Trophoblast cell (in vitro differentiated cells and primary cell): ENCODE measurements around the gene HIPK2.

Source experiments
- DNase-seq, 2 donors: peaks; one replicate each; pipeline ENCODE4 v3.0.0-alpha.2; 2016
- H2AFZ ChIP-seq: 2 replicates; pipeline ENCODE4 v1.6.1; 2013; ENCODE audit warnings: low read length, moderate library complexity, mild to moderate bottlenecking; ENCODE audit not compliant: insufficient read depth, poor library complexity
- H2AK5ac ChIP-seq: 2 replicates; pipeline ENCODE4 v1.6.1; 2013; ENCODE audit warnings: mild to moderate bottlenecking, low read length
- H2BK120ac ChIP-seq: 2 replicates; pipeline ENCODE4 v1.6.1; 2013; ENCODE audit warnings: low read length, mild to moderate bottlenecking, moderate library complexity; ENCODE audit not compliant: insufficient read depth, poor library complexity
- H2BK12ac ChIP-seq: 2 replicates; pipeline ENCODE4 v1.6.1; 2013; ENCODE audit warnings: mild to moderate bottlenecking, low read length, moderate library complexity
- H2BK5ac ChIP-seq: 2 replicates; pipeline ENCODE4 v1.6.1; 2013; ENCODE audit warnings: low read length, low read depth, moderate library complexity, mild to moderate bottlenecking; ENCODE audit not compliant: poor library complexity
- H3K14ac ChIP-seq: 2 replicates; pipeline ENCODE4 v1.6.1; 2013; ENCODE audit warnings: mild to moderate bottlenecking, low read length
- H3K18ac ChIP-seq: 2 replicates; pipeline ENCODE4 v1.6.1; 2013; ENCODE audit warnings: mild to moderate bottlenecking, low read length
- H3K23ac ChIP-seq: 2 replicates; pipeline ENCODE4 v1.6.1; 2013; ENCODE audit warnings: low read length
- H3K27ac ChIP-seq: 2 replicates; pipeline ENCODE4 v1.5.1; 2013; ENCODE audit warnings: low read depth, mild to moderate bottlenecking, inconsistent platforms, low read length, moderate library complexity
- H3K27me3 ChIP-seq: 2 replicates; pipeline ENCODE4 v1.6.1; 2013; ENCODE audit warnings: inconsistent platforms, mild to moderate bottlenecking, low read length, moderate library complexity; ENCODE audit not compliant: insufficient read depth
- H3K36me3 ChIP-seq, 2 experiments: 1 replicate in 1 of 2; 2 replicates in 1 of 2; pipeline ENCODE4 v1.6.1; 2013; ENCODE audit warnings: low read length in 2 of 2, mild to moderate bottlenecking in 2 of 2, moderate library complexity in 1 of 2; ENCODE audit not compliant: insufficient read depth in 2 of 2, control insufficient read depth in 1 of 2
- H3K4ac ChIP-seq: 2 replicates; pipeline ENCODE4 v1.6.1; 2013; ENCODE audit warnings: low read depth, mild to moderate bottlenecking, low read length, moderate library complexity
- H3K4me1 ChIP-seq, 2 experiments: 1 replicate in 1 of 2; 2 replicates in 1 of 2; pipeline ENCODE4 v1.6.1; 2013; ENCODE audit warnings: low read length in 2 of 2, mild to moderate bottlenecking in 2 of 2, moderate library complexity in 1 of 2; ENCODE audit not compliant: insufficient read depth in 2 of 2, control insufficient read depth in 1 of 2
- H3K4me2 ChIP-seq: 2 replicates; pipeline ENCODE4 v1.6.1; 2013; ENCODE audit warnings: inconsistent platforms, mild to moderate bottlenecking, low read length, moderate library complexity
- H3K4me3 ChIP-seq: 2 replicates; pipeline ENCODE4 v1.5.1; 2013; ENCODE audit warnings: mild to moderate bottlenecking, low read depth, low read length, inconsistent platforms
- H3K79me1 ChIP-seq: one replicate; pipeline ENCODE4 v1.6.1; 2013; ENCODE audit warnings: low read length
- H3K79me2 ChIP-seq: 2 replicates; pipeline ENCODE4 v1.6.1; 2013; ENCODE audit warnings: low read length, mild to moderate bottlenecking; ENCODE audit not compliant: control insufficient read depth, insufficient read depth, poor library complexity
- H3K9ac ChIP-seq: 2 replicates; pipeline ENCODE4 v1.6.1; 2013; ENCODE audit warnings: mild to moderate bottlenecking, low read length
- H3K9me3 ChIP-seq: 2 replicates; pipeline ENCODE4 v1.6.1; 2013; ENCODE audit warnings: low read depth, mild to moderate bottlenecking, control low read depth, inconsistent platforms, low read length; ENCODE audit not compliant: insufficient read depth
- H4K12ac ChIP-seq: 2 replicates; pipeline ENCODE4 v1.6.1; 2013; ENCODE audit warnings: low read depth, mild to moderate bottlenecking, low read length, moderate library complexity
- H4K8ac ChIP-seq: 2 replicates; pipeline ENCODE4 v1.6.1; 2013; ENCODE audit warnings: low read depth, mild to moderate bottlenecking, low read length, moderate library complexity
- H4K91ac ChIP-seq: one replicate; pipeline ENCODE4 v1.6.1; 2013; ENCODE audit warnings: low read depth, mild to moderate bottlenecking, low read length, moderate library complexity
- WGBS: extraction: QIAGEN DNeasy Blood & Tissue Kit; methylation state at CpG from one replicate; pipeline ENCODE4 v1.1.7; 2013; ENCODE audit warnings: missing lambda C conversion rate; ENCODE audit not compliant: insufficient read length, insufficient coverage; ENCODE audit errors: extremely low coverage; 5-methylcytosine and 5-hydroxymethylcytosine counted together

Gene HIPK2

DNA sequence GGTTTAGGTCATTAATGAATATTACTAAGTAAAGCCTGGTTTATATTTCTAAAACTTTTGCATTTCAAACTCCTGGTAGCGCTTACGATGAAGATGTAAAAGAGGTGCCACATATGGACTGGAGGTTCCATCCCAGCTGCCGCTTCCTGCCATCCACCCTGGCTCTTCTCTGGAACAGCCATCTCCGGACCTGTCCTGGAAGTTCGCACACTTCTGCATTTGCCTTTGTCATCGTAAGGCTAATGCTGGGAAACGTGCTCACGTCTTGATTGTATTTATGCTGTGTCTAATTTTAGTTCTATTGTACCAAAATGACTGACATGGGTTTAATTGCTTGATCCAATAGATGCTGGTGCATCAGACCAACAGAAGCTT is 103.1 kb downstream of the HIPK2 start:
- no peak overlapping the region for H2BK120ac ChIP-seq
- H2AK5ac ChIP-seq: no peak overlapping the region
- H3K23ac ChIP-seq: no peak overlapping the region
- H2BK12ac ChIP-seq: no peak overlapping the region
- H3K9ac ChIP-seq: no peak overlapping the region
- H4K8ac ChIP-seq: no peak overlapping the region
- H3K14ac ChIP-seq: no peak overlapping the region
- H2AFZ ChIP-seq: no peak overlapping the region
- H3K18ac ChIP-seq: no peak overlapping the region
- H3K79me2 ChIP-seq: no peaks in the 10 kb centered on the region
- H3K4me2 ChIP-seq: no peak overlapping the region
- H3K4me3 ChIP-seq: no peak overlapping the region
- H4K12ac ChIP-seq: no peak overlapping the region
- no peaks in the 10 kb centered on the region for H3K79me1 ChIP-seq
- H3K27ac ChIP-seq: no peak overlapping the region
- H3K4ac ChIP-seq: no peak overlapping the region
- no peak overlapping the region for H2BK5ac ChIP-seq
- WGBS: no CpG with 5 or more reads among the region's 8 CpGs
- H3K4me1 ChIP-seq: peaks cover 0 to 2% of the 10 kb centered on the region in 2 experiments
- DNase-seq: no peak
- H4K91ac ChIP-seq: no peak overlapping the region
- no peaks in the 10 kb centered on the region for H3K9me3 ChIP-seq
- no peaks in the 10 kb centered on the region for H3K27me3 ChIP-seq
- H3K36me3 ChIP-seq: no peaks in the 10 kb centered on the region

GRCh38 chr7:139674341-139674740 is 103.5 kb downstream of the HIPK2 start:
- Histone ChIP-seq H2BK12ac (no peak overlapping the region), H2AFZ (no peak overlapping the region), H2BK5ac (no peak overlapping the region), H4K12ac (no peak overlapping the region), H3K23ac (no peak overlapping the region), H4K8ac (no peak overlapping the region), H3K14ac (no peak overlapping the region), H3K9me3 (no peaks in the 10 kb centered on the region), H3K9ac (no peak overlapping the region), H2BK120ac (no peak overlapping the region), H4K91ac (no peak overlapping the region), H3K18ac (no peak overlapping the region), H3K36me3 (no peaks in the 10 kb centered on the region), H3K4me2 (no peak overlapping the region), H3K79me2 (no peaks in the 10 kb centered on the region), H3K4ac (no peak overlapping the region), H3K4me3 (no peak overlapping the region), H3K4me1 (peaks cover 0 to 2% of the 10 kb centered on the region in 2 experiments), H3K27me3 (no peaks in the 10 kb centered on the region), H2AK5ac (no peak overlapping the region), H3K27ac (no peak overlapping the region), H3K79me1 (no peaks in the 10 kb centered on the region)
- no peak for DNase-seq
- WGBS: no CpG with 5 or more reads among the region's 10 CpGs

DNA sequence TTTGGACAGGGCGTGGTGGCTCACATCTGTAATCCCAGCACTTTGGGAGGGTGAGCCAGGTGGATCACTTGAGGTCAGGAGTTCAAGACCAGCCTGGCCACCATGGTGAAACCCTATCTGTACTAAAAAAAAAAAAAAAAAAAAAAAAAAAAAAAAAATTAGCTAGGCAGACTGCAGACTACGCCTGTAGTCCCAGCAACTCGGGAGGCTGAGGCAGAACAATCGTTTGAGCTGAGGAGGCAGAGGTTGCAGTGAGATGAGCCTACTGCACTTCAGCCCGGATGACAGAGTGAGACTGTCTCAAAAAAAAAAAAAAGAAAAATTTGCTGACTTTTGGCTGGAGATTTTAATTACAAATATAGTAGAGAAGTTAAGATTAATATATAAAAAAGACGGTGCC is 104.0 kb downstream of the HIPK2 start:
- Histone ChIP-seq H3K4me2 (no peak overlapping the region), H3K36me3 (no peaks in the 10 kb centered on the region), H4K8ac (no peak overlapping the region), H3K27me3 (no peaks in the 10 kb centered on the region), H3K9ac (no peak overlapping the region), H2BK12ac (no peak overlapping the region), H3K4me3 (no peak overlapping the region), H4K12ac (no peak overlapping the region), H2AK5ac (no peak overlapping the region), H2BK120ac (no peak overlapping the region), H3K18ac (no peak overlapping the region), H2AFZ (no peak overlapping the region), H2BK5ac (no peak overlapping the region), H3K4ac (no peak overlapping the region), H3K23ac (no peak overlapping the region), H3K9me3 (no peaks in the 10 kb centered on the region), H3K4me1 (peaks cover 0 to 2% of the 10 kb centered on the region in 2 experiments), H4K91ac (no peak overlapping the region), H3K14ac (no peak overlapping the region), H3K27ac (no peak overlapping the region), H3K79me2 (no peaks in the 10 kb centered on the region), H3K79me1 (no peaks in the 10 kb centered on the region)
- no CpG with 5 or more reads among the region's 6 CpGs for WGBS
- DNase-seq: no peak

DNA sequence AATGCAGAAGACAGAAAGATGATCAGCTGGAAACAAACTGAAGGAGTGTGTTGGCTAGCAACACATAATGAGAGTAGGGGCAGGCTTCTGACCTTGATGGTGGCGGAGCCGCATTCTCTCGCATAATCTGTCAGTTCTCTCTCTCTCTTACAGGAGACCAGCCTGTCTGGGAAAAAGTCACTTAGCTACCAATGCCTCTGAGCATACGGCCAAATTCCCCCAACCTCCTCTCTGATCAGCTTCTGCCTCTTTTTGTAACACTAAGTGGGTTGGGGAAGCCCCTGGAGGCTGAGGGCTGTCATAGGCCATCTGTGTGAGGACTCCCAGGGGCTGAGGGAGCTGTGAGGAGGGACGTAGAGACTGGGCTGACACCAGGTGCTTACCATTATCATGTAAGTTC is 104.6 kb downstream of the HIPK2 start:
- Histone ChIP-seq H3K9me3 (no peaks in the 10 kb centered on the region), H3K27me3 (no peaks in the 10 kb centered on the region), H3K23ac (no peak overlapping the region), H3K4me2 (no peak overlapping the region), H3K79me1 (no peaks in the 10 kb centered on the region), H3K27ac (no peak overlapping the region), H3K14ac (no peak overlapping the region), H3K36me3 (no peaks in the 10 kb centered on the region), H3K4me1 (peaks cover 0 to 2% of the 10 kb centered on the region in 2 experiments), H2BK12ac (no peak overlapping the region), H3K18ac (no peak overlapping the region), H2BK5ac (no peak overlapping the region), H3K79me2 (no peaks in the 10 kb centered on the region), H2AK5ac (no peak overlapping the region), H2BK120ac (no peak overlapping the region), H2AFZ (no peak overlapping the region), H3K9ac (no peak overlapping the region), H3K4me3 (no peak overlapping the region), H3K4ac (no peak overlapping the region), H4K8ac (no peak overlapping the region), H4K91ac (no peak overlapping the region), H4K12ac (no peak overlapping the region)
- WGBS: no CpG with 5 or more reads among the region's 5 CpGs
- DNase-seq: no peak
